Skeletal muscle satellite cell (primary cell): ENCODE measurements around the gene COMMD3.

Experiments
- H3K27me3 ChIP-seq: 2 replicates; pipeline ENCODE4 v1.7.0; 2013; ENCODE audit warnings: low read length; ENCODE audit not compliant: control insufficient read depth, insufficient read depth
- H3K36me3 ChIP-seq: 2 replicates; pipeline ENCODE4 v1.7.0; 2013; ENCODE audit warnings: mild to moderate bottlenecking, control low read depth, low read length; ENCODE audit not compliant: insufficient read depth
- H3K4me1 ChIP-seq: 2 replicates; pipeline ENCODE4 v1.7.0; 2013; ENCODE audit warnings: low read length; ENCODE audit not compliant: control insufficient read depth, insufficient read depth
- H3K4me2 ChIP-seq: 2 replicates; pipeline ENCODE4 v1.7.0; 2013; ENCODE audit warnings: mild to moderate bottlenecking, low read length
- H3K4me3 ChIP-seq: 2 replicates; pipeline ENCODE4 v1.7.0; 2013; ENCODE audit warnings: low read length
- H3K9ac ChIP-seq: 2 replicates; pipeline ENCODE4 v1.7.0; 2013; ENCODE audit warnings: mild to moderate bottlenecking, low read depth, low read length, moderate library complexity
- H3K9me3 ChIP-seq: replicated peaks from 2 replicates; pipeline ENCODE4 v1.7.0; 2013; ENCODE audit warnings: mild to moderate bottlenecking, control low read depth, low read length

Gene COMMD3

GRCh38 chr10:22332116-22332692, 16.0 kb downstream of the COMMD3 start:
- H3K4me2 ChIP-seq, result no peak overlapping the region
- no peaks in the 10 kb centered on the region for H3K9me3 ChIP-seq
- H3K36me3 ChIP-seq, result peaks cover 22% of the 10 kb centered on the region
- no peak overlapping the region for H3K9ac ChIP-seq
- peaks cover 20% of the 10 kb centered on the region for H3K4me1 ChIP-seq
- peaks cover 27% of the 10 kb centered on the region for H3K27me3 ChIP-seq
- H3K4me3 ChIP-seq, result no peak overlapping the region

- peaks cover 39% of the 10 kb centered on the region for H3K27me3 ChIP-seq
- peaks cover 14% of the 10 kb centered on the region for H3K36me3 ChIP-seq
- no peaks in the 10 kb centered on the region for H3K9me3 ChIP-seq
- no peak overlapping the region for H3K4me2 ChIP-seq
- H3K9ac ChIP-seq, result no peak overlapping the region
- peaks cover 20% of the 10 kb centered on the region for H3K4me1 ChIP-seq
- no peak overlapping the region for H3K4me3 ChIP-seq
Observed at GRCh38 chr10:22333167-22333974, 17.2 kb downstream of the COMMD3 start.

- peaks cover 44% of the 10 kb centered on the region for H3K27me3 ChIP-seq
- H3K4me3 ChIP-seq, result no peak overlapping the region
- no peaks in the 10 kb centered on the region for H3K9me3 ChIP-seq
- no peak overlapping the region for H3K4me2 ChIP-seq
- peaks cover 20% of the 10 kb centered on the region for H3K4me1 ChIP-seq
- peaks cover 11% of the 10 kb centered on the region for H3K36me3 ChIP-seq
- no peak overlapping the region for H3K9ac ChIP-seq
Observed at GRCh38 chr10:22333975-22334282, 17.7 kb downstream of the COMMD3 start.

- Histone ChIP-seq H3K36me3 (peaks cover 5% of the 10 kb centered on the region), H3K9me3 (no peaks in the 10 kb centered on the region), H3K4me2 (peak overlapping the region; percentile 89), H3K27me3 (peaks cover 51% of the 10 kb centered on the region), H3K9ac (peak overlapping the region; percentile 74), H3K4me3 (peak overlapping the region; percentile 70), H3K4me1 (peaks cover 20% of the 10 kb centered on the region)
Observed at GRCh38 chr10:22334414-22335172, 18.4 kb downstream of the COMMD3 start.

GRCh38 chr10:22335173-22335933, 19.2 kb downstream of the COMMD3 start:
- Histone ChIP-seq H3K4me2 (peak overlapping the region; percentile 89), H3K9me3 (no peaks in the 10 kb centered on the region), H3K27me3 (peaks cover 52% of the 10 kb centered on the region), H3K4me3 (peak overlapping the region; percentile 70), H3K9ac (peak overlapping the region; percentile 74), H3K4me1 (peaks cover 22% of the 10 kb centered on the region), H3K36me3 (no peaks in the 10 kb centered on the region)

GRCh38 chr10:22338185-22338900, 22.2 kb downstream of the COMMD3 start:
- H3K9me3 ChIP-seq, result no peaks in the 10 kb centered on the region
- no peak overlapping the region for H3K9ac ChIP-seq
- no peak overlapping the region for H3K4me3 ChIP-seq
- no peaks in the 10 kb centered on the region for H3K36me3 ChIP-seq
- H3K4me2 ChIP-seq, result no peak overlapping the region
- H3K27me3 ChIP-seq, result peaks cover 72% of the 10 kb centered on the region
- peaks cover 22% of the 10 kb centered on the region for H3K4me1 ChIP-seq

- Histone ChIP-seq H3K4me1 (peaks cover 22% of the 10 kb centered on the region), H3K4me2 (no peak overlapping the region), H3K27me3 (peaks cover 78% of the 10 kb centered on the region)
Observed at GRCh38 chr10:22338931-22339330, 22.7 kb downstream of the COMMD3 start.

GRCh38 chr10:22339761-22340328, 23.7 kb downstream of the COMMD3 start:
- Histone ChIP-seq H3K9ac (peak overlapping the region; percentile 98), H3K4me1 (peaks cover 22% of the 10 kb centered on the region), H3K9me3 (no peaks in the 10 kb centered on the region), H3K4me2 (peak overlapping the region; percentile 100), H3K27me3 (peaks cover 84% of the 10 kb centered on the region), H3K36me3 (no peaks in the 10 kb centered on the region), H3K4me3 (peak overlapping the region; percentile 87)

More at GRCh38 chr10:22338931-22339330, 22.7 kb downstream of the COMMD3 start:
- no peaks in the 10 kb centered on the region for H3K9me3 ChIP-seq
- H3K4me3 ChIP-seq, result no peak overlapping the region
- no peaks in the 10 kb centered on the region for H3K36me3 ChIP-seq
- no peak overlapping the region for H3K9ac ChIP-seq

- Histone ChIP-seq H3K4me3 (peak overlapping the region; percentile 87), H3K36me3 (no peaks in the 10 kb centered on the region), H3K9ac (peak overlapping the region; percentile 98), H3K9me3 (no peaks in the 10 kb centered on the region), H3K4me2 (peak overlapping the region; percentile 100), H3K4me1 (peaks cover 15% of the 10 kb centered on the region), H3K27me3 (peaks cover 84% of the 10 kb centered on the region)
Observed at GRCh38 chr10:22340329-22341189, 24.4 kb downstream of the COMMD3 start.
